ENCODE results near the gene SLC40A1.

Gene SLC40A1

DNA sequence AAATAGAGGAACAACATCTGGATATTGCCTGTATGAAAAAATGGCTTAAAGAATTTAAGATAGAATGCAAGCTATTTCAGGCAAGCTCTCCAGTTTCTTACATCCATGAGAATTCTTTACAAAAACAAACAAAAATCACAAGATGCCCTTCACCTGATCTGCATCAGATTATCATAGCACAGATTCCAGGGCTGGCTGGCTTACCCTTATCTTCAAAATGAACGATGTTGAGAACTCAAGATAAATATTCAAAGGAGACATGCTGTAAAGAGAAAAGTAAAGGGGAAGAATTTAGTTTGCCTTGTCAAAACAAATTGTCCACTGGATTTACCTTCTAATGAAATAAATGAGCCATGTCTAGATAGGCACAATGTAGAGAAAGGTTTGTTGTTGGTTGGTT, 18.7 kb upstream of the SLC40A1 start:
- no peak for DNase-seq (ENCODE audit: low read depth in 2 of 2)

- DNase-seq (ENCODE audit: low read depth in 2 of 2), result no peak
These were observed 14.8 kb upstream of the SLC40A1 start for GRCh38 chr2:189595417-189595816.

GRCh38 chr2:189594305-189594704, 13.7 kb upstream of the SLC40A1 start:
- DNase-seq (ENCODE audit: low read depth in 2 of 2), result no peak

- no peak for DNase-seq (ENCODE audit: low read depth in 2 of 2)
These were observed 12.5 kb upstream of the SLC40A1 start for GRCh38 chr2:189593115-189593514.

- DNase-seq (ENCODE audit: low read depth in 2 of 2), result no peak
These were observed 11.9 kb upstream of the SLC40A1 start for GRCh38 chr2:189592353-189592984.

DNA sequence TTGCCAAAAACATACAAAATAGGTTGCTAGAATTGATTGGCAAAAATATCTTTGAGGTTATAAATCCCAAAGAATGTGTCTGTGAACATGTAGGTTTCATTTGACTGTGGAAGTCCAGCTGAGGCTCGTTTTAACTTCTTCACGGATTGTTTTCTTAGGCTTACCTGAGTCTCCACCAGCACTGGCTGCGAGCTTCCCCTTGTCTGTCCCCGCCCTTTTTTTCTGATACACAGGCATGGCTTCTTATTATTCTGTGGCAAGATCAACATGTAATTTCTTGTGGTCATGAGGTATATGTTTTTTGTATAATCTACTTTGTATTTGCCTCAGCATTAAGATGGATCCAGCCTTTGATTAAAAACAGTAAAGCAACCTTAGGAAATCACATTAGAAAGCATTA, 7.2 kb upstream of the SLC40A1 start:
- DNase-seq (ENCODE audit: low read depth in 2 of 2), result no peak

DNA sequence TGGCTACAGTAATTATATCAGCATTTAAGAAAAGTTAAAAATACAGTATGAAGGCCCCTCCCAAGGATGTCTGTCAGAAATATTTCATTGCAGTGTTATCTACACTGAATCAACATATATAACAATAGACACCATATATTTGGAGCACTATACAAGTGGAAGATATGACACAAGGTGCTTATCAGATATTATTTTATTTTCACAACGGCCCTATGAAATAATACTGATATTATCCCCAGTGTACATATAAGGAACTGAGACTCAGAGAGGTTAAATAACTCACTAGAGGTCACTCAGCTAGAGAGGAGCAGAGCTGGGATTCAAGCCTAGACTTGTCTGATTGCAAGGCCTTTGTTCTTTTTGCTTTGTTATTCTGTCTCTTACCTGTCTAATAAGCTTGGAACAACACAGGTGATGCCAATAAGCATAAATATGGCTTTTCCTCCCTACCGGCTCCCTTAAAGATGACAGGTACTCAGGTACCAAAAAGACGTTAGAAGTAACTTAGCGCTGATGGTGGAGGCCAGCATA, 4.7 kb upstream of the SLC40A1 start:
- no peak for DNase-seq (ENCODE audit: low read depth in 2 of 2)

- DNase-seq (ENCODE audit: low read depth in 2 of 2), result no peak
These were observed 4.1 kb upstream of the SLC40A1 start for GRCh38 chr2:189584686-189585085.

DNA sequence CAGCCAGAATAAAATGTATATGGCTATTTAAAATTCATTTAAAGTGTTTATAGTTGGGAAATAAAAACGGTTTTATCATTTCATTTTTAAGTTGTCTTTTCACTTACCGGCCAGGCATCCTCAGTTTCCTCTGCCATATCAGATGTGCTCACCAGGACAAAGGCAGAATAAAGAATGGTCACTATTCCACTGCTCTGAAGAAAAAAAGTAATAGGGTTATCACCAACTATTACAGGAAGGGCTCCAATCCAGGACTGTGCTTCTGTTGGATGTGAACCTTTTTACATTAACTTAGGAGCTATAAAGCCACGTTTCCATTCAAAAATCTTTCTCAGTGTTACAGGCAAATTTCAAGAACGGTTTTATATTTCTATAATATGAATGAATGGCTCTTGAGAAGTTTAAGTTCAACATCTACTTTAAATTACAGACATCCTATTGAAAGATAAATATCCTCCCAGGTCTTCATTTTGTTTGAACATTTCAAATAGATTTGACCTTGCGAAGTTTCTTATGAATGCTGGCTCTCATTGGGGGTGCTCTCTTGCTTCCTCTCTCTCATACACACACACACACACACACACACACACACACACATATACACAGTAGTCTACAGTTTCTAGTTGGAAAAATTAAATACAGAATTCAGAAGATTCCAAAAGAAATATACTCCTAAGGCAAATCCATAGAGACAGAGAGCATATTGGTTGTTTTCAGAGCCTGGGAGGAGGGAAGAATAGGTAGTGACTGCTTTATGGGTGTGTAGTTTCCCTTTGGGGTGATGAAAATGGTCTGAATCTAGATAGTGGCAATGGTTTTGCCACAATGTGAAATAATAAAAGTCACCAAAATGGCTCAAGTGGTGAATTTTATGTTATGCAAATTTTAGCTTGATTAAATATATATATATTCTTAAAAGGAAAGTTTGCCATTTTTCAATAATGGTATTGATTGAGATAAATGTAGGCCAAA, 2.9 kb upstream of the SLC40A1 start:
- DNase-seq (ENCODE audit: low read depth in 2 of 2), result no peak

GRCh38 chr2:189582809-189583192, 2.2 kb upstream of the SLC40A1 start:
- no peak for DNase-seq (ENCODE audit: low read depth in 2 of 2)

- DNase-seq (ENCODE audit: low read depth in 2 of 2), result no peak
These were observed 1.7 kb upstream of the SLC40A1 start for GRCh38 chr2:189582140-189582808.

DNA sequence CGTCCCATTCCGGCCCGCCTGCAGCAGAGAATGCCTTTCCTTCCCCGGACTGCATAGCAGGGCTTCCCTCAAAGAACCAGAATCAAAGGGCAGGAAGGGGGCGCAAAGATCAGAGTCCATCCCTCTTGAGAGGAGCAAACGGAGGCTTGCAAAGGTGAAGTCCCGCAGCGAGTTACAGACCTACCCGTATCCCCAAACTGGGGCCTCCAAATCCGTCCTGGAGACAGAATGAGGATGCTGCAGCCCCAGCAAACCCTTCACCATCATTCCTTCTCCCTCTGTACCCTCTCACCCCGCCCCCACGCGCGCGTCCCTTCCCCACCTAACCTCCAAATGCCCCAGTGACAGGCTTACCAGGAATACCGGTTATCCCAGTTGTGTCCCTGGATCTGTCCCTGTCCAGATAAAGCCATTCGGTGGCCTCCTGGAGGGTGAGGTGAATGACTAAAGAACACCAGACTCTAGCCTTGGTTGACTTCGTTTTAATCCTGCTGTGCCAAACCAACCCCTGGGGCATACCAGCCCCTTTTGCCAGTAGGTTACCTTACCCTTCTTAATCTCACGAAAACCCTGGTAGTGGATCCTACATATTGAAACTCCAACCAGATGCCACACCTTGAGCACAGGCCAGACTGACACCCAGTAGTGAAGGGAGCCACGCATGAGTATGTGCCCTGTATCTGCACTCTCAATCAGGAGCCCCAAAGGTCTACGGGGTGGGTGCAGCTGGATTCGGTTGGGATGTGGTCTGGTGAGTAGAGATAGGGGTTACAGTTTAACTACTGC, 961 bp upstream of the SLC40A1 start:
- no peak for DNase-seq (ENCODE audit: low read depth in 2 of 2)

GRCh38 chr2:189580241-189580651, 340 bp downstream of the SLC40A1 start:
- no peak for DNase-seq (ENCODE audit: low read depth in 2 of 2)

GRCh38 chr2:189579585-189580186, 900 bp downstream of the SLC40A1 start:
- no peak for DNase-seq (ENCODE audit: low read depth in 2 of 2)

- no peak for DNase-seq (ENCODE audit: low read depth in 2 of 2)
These were observed 2.2 kb downstream of the SLC40A1 start for GRCh38 chr2:189578272-189578950.

DNA sequence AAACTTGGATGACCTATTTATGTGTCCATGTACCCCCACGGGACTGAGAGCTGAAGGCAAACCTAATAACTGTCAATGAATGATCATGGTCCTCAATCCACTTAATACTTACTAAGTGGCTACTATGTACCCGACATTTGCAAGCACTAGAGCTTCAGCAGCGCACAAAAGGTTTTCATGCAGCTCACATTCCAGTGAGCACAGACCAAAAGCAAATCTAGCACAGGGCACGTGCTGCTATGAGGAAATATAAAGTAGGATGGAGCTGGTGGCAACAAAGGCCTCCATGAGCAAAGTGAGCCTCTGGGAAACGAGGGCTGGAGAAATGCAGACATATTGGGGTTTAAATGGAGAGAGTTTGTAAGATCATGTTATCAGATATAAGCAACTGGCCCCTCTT, 3.5 kb downstream of the SLC40A1 start:
- DNase-seq (ENCODE audit: low read depth in 2 of 2), result no peak

DNA sequence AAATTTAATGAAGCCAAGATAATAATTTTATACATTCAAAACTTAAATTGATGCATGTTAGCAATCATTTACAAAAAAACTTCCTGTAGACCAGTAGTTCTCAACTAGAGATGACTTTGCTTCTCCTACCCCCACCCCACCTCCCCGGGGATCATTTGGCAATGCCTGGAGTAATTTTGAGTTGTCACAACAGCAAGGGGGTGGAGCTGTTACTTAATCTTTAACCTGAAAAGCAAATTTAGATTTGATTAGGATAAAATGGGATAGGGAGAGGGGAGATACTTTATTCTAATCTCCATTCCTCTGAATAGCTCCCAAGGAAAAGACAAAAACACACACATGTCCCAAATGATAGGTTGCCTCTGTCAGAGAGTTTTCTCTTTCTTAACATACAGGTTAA, 4.2 kb downstream of the SLC40A1 start:
- no peak for DNase-seq (ENCODE audit: low read depth in 2 of 2)

GRCh38 chr2:189574793-189575475, 5.7 kb downstream of the SLC40A1 start:
- no peak for DNase-seq (ENCODE audit: low read depth in 2 of 2)

DNA sequence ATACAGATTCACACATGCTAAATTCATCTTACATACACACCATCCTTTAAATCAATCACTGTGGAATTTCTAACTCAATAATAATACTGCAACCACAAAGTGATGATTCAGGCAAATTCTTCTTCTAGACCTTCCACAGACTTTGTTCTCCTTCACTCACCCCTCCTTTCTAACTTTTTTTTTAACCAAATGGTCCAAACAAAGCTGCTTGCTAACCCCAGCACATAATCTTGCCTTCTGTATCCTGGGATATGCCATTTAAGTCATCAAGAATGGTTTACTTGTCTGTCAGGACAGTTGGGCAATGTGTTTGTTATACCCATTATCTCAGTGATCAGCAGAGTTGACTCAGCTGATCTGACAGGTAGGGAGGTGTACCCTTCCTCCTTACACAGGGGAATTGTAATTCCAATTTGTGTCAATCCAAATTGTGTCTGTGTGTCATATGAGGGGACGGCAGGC, 10.0 kb downstream of the SLC40A1 start:
- DNase-seq (ENCODE audit: low read depth in 2 of 2), result no peak

All from activated CD8-positive, alpha-beta memory T cell treated with anti-CD3 and anti-CD28 coated beads for 4 hours (primary cell).